ENCODE data around the gene GIMAP5. TPM values are rescaled to one million over a fixed set of nuclear protein-coding genes. Genes with fewer than 3 reads are reported as not detected.

GIMAP5 gene
- total and polyA plus RNA-seq, 8 donors: 0.83 to 17.3 (median 3.1) TPM

- no peak for DNase-seq
- Histone ChIP-seq H3K4me1 (peaks cover 0 to 8% (median 0%) of the 10 kb centered on the region in 3 donors), H3K36me3 (no peaks in the 10 kb centered on the region), H3K9me3 (no peaks in the 10 kb centered on the region), H3K27me3 (no peaks in the 10 kb centered on the region), H3K27ac (no peak overlapping the region), H3K4me3 (no peak overlapping the region)
- FAIRE-seq: no peak
- 35 to 42% methylated on average over 3 of the region's 3 CpGs for WGBS, 2 donors
- peak; percentile 58 to 75 (median 72) for ATAC-seq
- TF ChIP-seq CTCF (IDR thresholded peaks at IDR 0.05): no peak
- intact Hi-C loops (cut with DNase I): no loop called here
Measured at GRCh38 chr7:150753826-150754603, 16.8 kb downstream of the GIMAP5 start.

- Histone ChIP-seq H3K27me3 (no peaks in the 10 kb centered on the region), H3K4me1 (peaks cover 0 to 8% (median 0%) of the 10 kb centered on the region in 3 donors), H3K27ac (no peak overlapping the region), H3K36me3 (no peaks in the 10 kb centered on the region), H3K9me3 (no peaks in the 10 kb centered on the region), H3K4me3 (no peak overlapping the region)
- DNase-seq (no peak), ATAC-seq (no peak), FAIRE-seq (no peak)
- TF ChIP-seq CTCF (IDR thresholded peaks at IDR 0.05): no peak
- intact Hi-C loops (cut with DNase I): no loop called here
Measured at GRCh38 chr7:150754951-150755350, 17.7 kb downstream of the GIMAP5 start.

- Histone ChIP-seq H3K27me3 (no peaks in the 10 kb centered on the region), H3K36me3 (no peaks in the 10 kb centered on the region), H3K9me3 (no peaks in the 10 kb centered on the region), H3K4me3 (no peak overlapping the region), H3K4me1 (peaks cover 0 to 8% (median 0%) of the 10 kb centered on the region in 3 donors), H3K27ac (no peak overlapping the region)
- WGBS, 2 donors: 79% methylated on average over 4 of the region's 4 CpGs
- no peak for TF ChIP-seq CTCF (IDR thresholded peaks at IDR 0.05)
- ATAC-seq (peak in 2 of 4 donors; percentile 28 to 33), FAIRE-seq (no peak), DNase-seq (no peak)
- intact Hi-C loops (cut with DNase I): no loop called here
Measured at GRCh38 chr7:150755473-150756099, 18.4 kb downstream of the GIMAP5 start.

GRCh38 chr7:150756166-150756565, 18.9 kb downstream of the GIMAP5 start:
- no peaks in the 10 kb centered on the region for H3K9me3 ChIP-seq
- H3K36me3 ChIP-seq: no peaks in the 10 kb centered on the region
- no peak for FAIRE-seq
- no peaks in the 10 kb centered on the region for H3K27me3 ChIP-seq
- ATAC-seq: no peak
- no peak for DNase-seq
- peaks cover 0 to 8% (median 0%) of the 10 kb centered on the region in 3 donors for H3K4me1 ChIP-seq
- 60 to 62% methylated on average over 3 of the region's 3 CpGs for WGBS, 2 donors
- no peak overlapping the region for H3K4me3 ChIP-seq
- no peak overlapping the region for H3K27ac ChIP-seq
- TF ChIP-seq CTCF (IDR thresholded peaks at IDR 0.05): no peak
- intact Hi-C loops (cut with DNase I): no loop called here

GRCh38 chr7:150756858-150757257, 19.6 kb downstream of the GIMAP5 start:
- Histone ChIP-seq H3K9me3 (no peaks in the 10 kb centered on the region), H3K27me3 (no peaks in the 10 kb centered on the region), H3K4me3 (no peak overlapping the region), H3K36me3 (no peaks in the 10 kb centered on the region), H3K4me1 (peaks cover 0 to 8% (median 0%) of the 10 kb centered on the region in 3 donors), H3K27ac (no peak overlapping the region)
- DNase-seq (no peak), FAIRE-seq (peak; percentile 66), ATAC-seq (peak in 3 of 4 donors; percentile 51 to 61 (median 54))
- intact Hi-C loops (cut with DNase I): no loop called here
- peak in 1 of 4 donors; percentile 14 for TF ChIP-seq CTCF (IDR thresholded peaks at IDR 0.05)
- whole genome bisulfite sequencing, 2 donors: 16 to 53% methylated on average over 1 of the region's 1 CpG

All from pancreas (tissue), 10 donors.